Measurements from ENCODE around the gene HDAC4. TPM values are rescaled to one million over a fixed set of nuclear protein-coding genes. Genes with fewer than 3 reads are reported as not detected.

The HDAC4 gene
- total RNA-seq, 1 experiment from 2014 or later = 44.4 TPM

DNA sequence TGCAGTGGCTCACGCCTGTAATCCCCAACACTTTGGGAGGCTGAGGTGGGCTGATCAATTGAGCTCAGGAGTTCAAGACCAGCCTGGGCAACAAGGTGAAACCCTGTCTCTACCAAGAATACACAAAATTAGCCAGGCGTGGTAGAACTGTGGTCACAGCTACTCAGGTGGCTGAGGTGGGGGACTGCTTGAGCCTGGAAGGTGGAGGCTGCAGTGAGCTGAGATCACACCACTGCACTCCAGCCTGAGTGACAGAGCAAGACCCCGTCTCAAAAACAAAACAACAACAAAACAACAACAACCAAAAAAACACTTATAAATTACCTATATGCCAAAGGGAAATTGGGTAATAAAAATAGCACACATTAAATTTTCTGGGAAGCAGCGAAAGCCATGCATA is 141.6 kb downstream of the HDAC4 start:
- peaks cover 19% of the 10 kb centered on the region for H3K36me3 Mint-ChIP-seq
- H3K4me1 Mint-ChIP-seq = peaks cover 28% of the 10 kb centered on the region
- peaks cover 21% of the 10 kb centered on the region for H3K9me3 Mint-ChIP-seq
- no peak for TF ChIP-seq MXD4 (CRISPR knock-in tag; IDR thresholded peaks at IDR 0.05; ENCODE audit: borderline replicate concordance)
- TF ChIP-seq CBFB (CRISPR knock-in tag; IDR thresholded peaks at IDR 0.05; ENCODE audit: low read depth) = no peak
- no peak for TF ChIP-seq GABPB1 (CRISPR knock-in tag; IDR thresholded peaks at IDR 0.05)
- TF ChIP-seq ZNF396 (CRISPR knock-in tag; IDR thresholded peaks at IDR 0.05; ENCODE audit: borderline replicate concordance) = no peak
- no peak for TF ChIP-seq FOXK1 (CRISPR knock-in tag; IDR thresholded peaks at IDR 0.05)
- TF ChIP-seq ZNF121 (CRISPR knock-in tag; IDR thresholded peaks at IDR 0.05) = no peak
- no peak for TF ChIP-seq ZNF317 (CRISPR knock-in tag; IDR thresholded peaks at IDR 0.05; ENCODE audit: borderline replicate concordance, low read depth)
- TF ChIP-seq, protein P1, sequence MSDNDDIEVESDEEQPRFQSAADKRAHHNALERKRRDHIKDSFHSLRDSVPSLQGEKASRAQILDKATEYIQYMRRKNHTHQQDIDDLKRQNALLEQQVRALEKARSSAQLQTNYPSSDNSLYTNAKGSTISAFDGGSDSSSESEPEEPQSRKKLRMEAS (CRISPR knock-in tag; IDR thresholded peaks at IDR 0.05) = no peak
- no peak for TF ChIP-seq CREM (CRISPR knock-in tag; IDR thresholded peaks at IDR 0.05)
- TF ChIP-seq, protein P2, sequence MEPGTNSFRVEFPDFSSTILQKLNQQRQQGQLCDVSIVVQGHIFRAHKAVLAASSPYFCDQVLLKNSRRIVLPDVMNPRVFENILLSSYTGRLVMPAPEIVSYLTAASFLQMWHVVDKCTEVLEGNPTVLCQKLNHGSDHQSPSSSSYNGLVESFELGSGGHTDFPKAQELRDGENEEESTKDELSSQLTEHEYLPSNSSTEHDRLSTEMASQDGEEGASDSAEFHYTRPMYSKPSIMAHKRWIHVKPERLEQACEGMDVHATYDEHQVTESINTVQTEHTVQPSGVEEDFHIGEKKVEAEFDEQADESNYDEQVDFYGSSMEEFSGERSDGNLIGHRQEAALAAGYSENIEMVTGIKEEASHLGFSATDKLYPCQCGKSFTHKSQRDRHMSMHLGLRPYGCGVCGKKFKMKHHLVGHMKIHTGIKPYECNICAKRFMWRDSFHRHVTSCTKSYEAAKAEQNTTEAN (CRISPR knock-in tag; IDR thresholded peaks at IDR 0.05) = no peak
- TF ChIP-seq IRF2 (CRISPR knock-in tag; IDR thresholded peaks at IDR 0.05; ENCODE audit: borderline replicate concordance, low read depth) = no peak
- TF ChIP-seq ATF1 (CRISPR knock-in tag; IDR thresholded peaks at IDR 0.05) = no peak
- TF ChIP-seq, protein P3, sequence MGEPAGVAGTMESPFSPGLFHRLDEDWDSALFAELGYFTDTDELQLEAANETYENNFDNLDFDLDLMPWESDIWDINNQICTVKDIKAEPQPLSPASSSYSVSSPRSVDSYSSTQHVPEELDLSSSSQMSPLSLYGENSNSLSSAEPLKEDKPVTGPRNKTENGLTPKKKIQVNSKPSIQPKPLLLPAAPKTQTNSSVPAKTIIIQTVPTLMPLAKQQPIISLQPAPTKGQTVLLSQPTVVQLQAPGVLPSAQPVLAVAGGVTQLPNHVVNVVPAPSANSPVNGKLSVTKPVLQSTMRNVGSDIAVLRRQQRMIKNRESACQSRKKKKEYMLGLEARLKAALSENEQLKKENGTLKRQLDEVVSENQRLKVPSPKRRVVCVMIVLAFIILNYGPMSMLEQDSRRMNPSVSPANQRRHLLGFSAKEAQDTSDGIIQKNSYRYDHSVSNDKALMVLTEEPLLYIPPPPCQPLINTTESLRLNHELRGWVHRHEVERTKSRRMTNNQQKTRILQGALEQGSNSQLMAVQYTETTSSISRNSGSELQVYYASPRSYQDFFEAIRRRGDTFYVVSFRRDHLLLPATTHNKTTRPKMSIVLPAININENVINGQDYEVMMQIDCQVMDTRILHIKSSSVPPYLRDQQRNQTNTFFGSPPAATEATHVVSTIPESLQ (CRISPR knock-in tag; IDR thresholded peaks at IDR 0.05) = no peak
- TF ChIP-seq, protein P4, sequence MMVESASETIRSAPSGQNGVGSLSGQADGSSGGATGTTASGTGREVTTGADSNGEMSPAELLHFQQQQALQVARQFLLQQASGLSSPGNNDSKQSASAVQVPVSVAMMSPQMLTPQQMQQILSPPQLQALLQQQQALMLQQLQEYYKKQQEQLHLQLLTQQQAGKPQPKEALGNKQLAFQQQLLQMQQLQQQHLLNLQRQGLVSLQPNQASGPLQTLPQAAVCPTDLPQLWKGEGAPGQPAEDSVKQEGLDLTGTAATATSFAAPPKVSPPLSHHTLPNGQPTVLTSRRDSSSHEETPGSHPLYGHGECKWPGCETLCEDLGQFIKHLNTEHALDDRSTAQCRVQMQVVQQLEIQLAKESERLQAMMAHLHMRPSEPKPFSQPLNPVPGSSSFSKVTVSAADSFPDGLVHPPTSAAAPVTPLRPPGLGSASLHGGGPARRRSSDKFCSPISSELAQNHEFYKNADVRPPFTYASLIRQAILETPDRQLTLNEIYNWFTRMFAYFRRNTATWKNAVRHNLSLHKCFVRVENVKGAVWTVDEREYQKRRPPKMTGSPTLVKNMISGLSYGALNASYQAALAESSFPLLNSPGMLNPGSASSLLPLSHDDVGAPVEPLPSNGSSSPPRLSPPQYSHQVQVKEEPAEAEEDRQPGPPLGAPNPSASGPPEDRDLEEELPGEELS (CRISPR knock-in tag; IDR thresholded peaks at IDR 0.05) = no peak
- TF ChIP-seq, protein P5, sequence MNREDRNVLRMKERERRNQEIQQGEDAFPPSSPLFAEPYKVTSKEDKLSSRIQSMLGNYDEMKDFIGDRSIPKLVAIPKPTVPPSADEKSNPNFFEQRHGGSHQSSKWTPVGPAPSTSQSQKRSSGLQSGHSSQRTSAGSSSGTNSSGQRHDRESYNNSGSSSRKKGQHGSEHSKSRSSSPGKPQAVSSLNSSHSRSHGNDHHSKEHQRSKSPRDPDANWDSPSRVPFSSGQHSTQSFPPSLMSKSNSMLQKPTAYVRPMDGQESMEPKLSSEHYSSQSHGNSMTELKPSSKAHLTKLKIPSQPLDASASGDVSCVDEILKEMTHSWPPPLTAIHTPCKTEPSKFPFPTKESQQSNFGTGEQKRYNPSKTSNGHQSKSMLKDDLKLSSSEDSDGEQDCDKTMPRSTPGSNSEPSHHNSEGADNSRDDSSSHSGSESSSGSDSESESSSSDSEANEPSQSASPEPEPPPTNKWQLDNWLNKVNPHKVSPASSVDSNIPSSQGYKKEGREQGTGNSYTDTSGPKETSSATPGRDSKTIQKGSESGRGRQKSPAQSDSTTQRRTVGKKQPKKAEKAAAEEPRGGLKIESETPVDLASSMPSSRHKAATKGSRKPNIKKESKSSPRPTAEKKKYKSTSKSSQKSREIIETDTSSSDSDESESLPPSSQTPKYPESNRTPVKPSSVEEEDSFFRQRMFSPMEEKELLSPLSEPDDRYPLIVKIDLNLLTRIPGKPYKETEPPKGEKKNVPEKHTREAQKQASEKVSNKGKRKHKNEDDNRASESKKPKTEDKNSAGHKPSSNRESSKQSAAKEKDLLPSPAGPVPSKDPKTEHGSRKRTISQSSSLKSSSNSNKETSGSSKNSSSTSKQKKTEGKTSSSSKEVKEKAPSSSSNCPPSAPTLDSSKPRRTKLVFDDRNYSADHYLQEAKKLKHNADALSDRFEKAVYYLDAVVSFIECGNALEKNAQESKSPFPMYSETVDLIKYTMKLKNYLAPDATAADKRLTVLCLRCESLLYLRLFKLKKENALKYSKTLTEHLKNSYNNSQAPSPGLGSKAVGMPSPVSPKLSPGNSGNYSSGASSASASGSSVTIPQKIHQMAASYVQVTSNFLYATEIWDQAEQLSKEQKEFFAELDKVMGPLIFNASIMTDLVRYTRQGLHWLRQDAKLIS (CRISPR knock-in tag; IDR thresholded peaks at IDR 0.05; ENCODE audit: borderline replicate concordance) = no peak
- no peak for TF ChIP-seq SMAD4 (CRISPR knock-in tag; IDR thresholded peaks at IDR 0.05)
- no peak for TF ChIP-seq TCF7 (CRISPR knock-in tag; IDR thresholded peaks at IDR 0.05; ENCODE audit: low read depth)
- no peak for TF ChIP-seq NR1H2 (CRISPR knock-in tag; IDR thresholded peaks at IDR 0.05)
- no peak for ATAC-seq
- H3K27ac Mint-ChIP-seq = no peak overlapping the region
- ChIA-PET CTCF (no interaction called here), POLR2A (no interaction called here)
- no peak for DNase-seq (ENCODE audit: low spot score)
- no peak overlapping the region for H3K4me3 Mint-ChIP-seq
- no peaks in the 10 kb centered on the region for H3K27me3 Mint-ChIP-seq (ENCODE audit: low read depth)

Data from WTC11 (cell line).